Stimulated activated CD4-positive, alpha-beta T cell treated with anti-CD3 and anti-CD28 coated beads, TNF-alpha, amount 100 ng/mL, for 24 hours (primary cell): ENCODE measurements around the gene EMP1.

Experiments
- DNase-seq, 3 experiments: peaks; one replicate each; pipeline ENCODE4 v3.0.0-alpha.2; 2020; ENCODE audit warnings: low read depth in 3 of 3

Gene EMP1

GRCh38 chr12:13197526-13198143 lies 1.1 kb downstream of the EMP1 start:
- DNase-seq: no peak

- no peak for DNase-seq
Measured at GRCh38 chr12:13198241-13198640, 1.7 kb downstream of the EMP1 start.

GRCh38 chr12:13198876-13199275 lies 2.4 kb downstream of the EMP1 start:
- no peak for DNase-seq

GRCh38 chr12:13199592-13199991 lies 3.1 kb downstream of the EMP1 start:
- no peak for DNase-seq

- no peak for DNase-seq
Measured at GRCh38 chr12:13200841-13201240, 4.3 kb downstream of the EMP1 start.

GRCh38 chr12:13203034-13203922 lies 6.8 kb downstream of the EMP1 start:
- DNase-seq: no peak

GRCh38 chr12:13204428-13204827 lies 7.9 kb downstream of the EMP1 start:
- DNase-seq: no peak

GRCh38 chr12:13205809-13206559 lies 9.5 kb downstream of the EMP1 start:
- peak in 1 of 3 experiments; percentile 37 for DNase-seq

- DNase-seq: no peak
Measured at GRCh38 chr12:13206560-13206897, 10.0 kb downstream of the EMP1 start.

GRCh38 chr12:13208533-13209435 lies 12.3 kb downstream of the EMP1 start:
- no peak for DNase-seq

GRCh38 chr12:13209436-13210235 lies 13.1 kb downstream of the EMP1 start:
- no peak for DNase-seq

GRCh38 chr12:13210236-13211190 lies 14.0 kb downstream of the EMP1 start:
- no peak for DNase-seq

- no peak for DNase-seq
Measured at GRCh38 chr12:13211191-13211858, 14.8 kb downstream of the EMP1 start.

GRCh38 chr12:13211859-13212664 lies 15.5 kb downstream of the EMP1 start:
- peak; percentile 37 to 64 (median 55) for DNase-seq

- no peak for DNase-seq
Measured at GRCh38 chr12:13215056-13215455, 18.5 kb downstream of the EMP1 start.

GRCh38 chr12:13218641-13219040 lies 22.1 kb downstream of the EMP1 start:
- DNase-seq: no peak

- DNase-seq: no peak
Measured at GRCh38 chr12:13219320-13219719, 22.8 kb downstream of the EMP1 start.

- DNase-seq: no peak
Measured at GRCh38 chr12:13220838-13221237, 24.3 kb downstream of the EMP1 start.
